ENCODE data around the gene MANF. TPM values are rescaled to one million over a fixed set of nuclear protein-coding genes. Genes with fewer than 3 reads are reported as not detected.

The MANF gene
- total and polyA plus RNA-seq, 2 experiments from 2014 or later: 48.7 to 92.7 TPM

DNA sequence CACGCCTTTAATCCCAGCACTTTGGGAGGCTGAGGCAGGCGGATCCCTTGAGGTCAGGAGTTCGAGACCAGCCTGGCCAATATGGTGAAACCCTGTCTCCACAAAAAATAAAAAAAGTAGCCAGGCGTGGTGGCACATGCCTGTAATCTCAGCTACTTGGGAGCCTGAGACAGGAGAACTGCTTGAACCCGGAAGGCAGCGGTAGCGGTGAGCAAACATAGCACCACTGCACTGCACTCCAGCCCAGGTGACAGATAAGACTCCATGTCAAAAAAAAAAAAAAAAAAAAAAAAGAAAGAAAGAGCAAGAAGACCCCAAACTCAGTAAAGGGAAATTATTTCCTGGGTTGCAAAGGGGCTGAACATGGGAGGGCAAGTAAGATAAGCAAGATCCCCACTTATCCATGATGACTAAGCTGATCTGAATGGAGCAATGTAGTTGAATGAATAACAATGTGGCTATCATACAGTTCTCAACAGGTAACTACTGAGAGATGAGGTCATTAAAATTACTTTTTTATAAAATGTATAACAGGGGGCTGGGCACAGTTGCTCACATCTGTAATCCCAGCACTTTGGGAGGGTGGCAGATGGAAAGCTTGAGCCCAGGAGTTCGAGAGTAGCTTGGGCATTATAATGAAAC, 52.0 kb downstream of the MANF start (continued):
- TF ChIP-seq, protein P1, sequence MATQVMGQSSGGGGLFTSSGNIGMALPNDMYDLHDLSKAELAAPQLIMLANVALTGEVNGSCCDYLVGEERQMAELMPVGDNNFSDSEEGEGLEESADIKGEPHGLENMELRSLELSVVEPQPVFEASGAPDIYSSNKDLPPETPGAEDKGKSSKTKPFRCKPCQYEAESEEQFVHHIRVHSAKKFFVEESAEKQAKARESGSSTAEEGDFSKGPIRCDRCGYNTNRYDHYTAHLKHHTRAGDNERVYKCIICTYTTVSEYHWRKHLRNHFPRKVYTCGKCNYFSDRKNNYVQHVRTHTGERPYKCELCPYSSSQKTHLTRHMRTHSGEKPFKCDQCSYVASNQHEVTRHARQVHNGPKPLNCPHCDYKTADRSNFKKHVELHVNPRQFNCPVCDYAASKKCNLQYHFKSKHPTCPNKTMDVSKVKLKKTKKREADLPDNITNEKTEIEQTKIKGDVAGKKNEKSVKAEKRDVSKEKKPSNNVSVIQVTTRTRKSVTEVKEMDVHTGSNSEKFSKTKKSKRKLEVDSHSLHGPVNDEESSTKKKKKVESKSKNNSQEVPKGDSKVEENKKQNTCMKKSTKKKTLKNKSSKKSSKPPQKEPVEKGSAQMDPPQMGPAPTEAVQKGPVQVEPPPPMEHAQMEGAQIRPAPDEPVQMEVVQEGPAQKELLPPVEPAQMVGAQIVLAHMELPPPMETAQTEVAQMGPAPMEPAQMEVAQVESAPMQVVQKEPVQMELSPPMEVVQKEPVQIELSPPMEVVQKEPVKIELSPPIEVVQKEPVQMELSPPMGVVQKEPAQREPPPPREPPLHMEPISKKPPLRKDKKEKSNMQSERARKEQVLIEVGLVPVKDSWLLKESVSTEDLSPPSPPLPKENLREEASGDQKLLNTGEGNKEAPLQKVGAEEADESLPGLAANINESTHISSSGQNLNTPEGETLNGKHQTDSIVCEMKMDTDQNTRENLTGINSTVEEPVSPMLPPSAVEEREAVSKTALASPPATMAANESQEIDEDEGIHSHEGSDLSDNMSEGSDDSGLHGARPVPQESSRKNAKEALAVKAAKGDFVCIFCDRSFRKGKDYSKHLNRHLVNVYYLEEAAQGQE (IDR thresholded peaks at IDR 0.05; ENCODE audit: unreplicated experiment): no peak
- TF ChIP-seq JUNB (IDR thresholded peaks at IDR 0.05; ENCODE audit: unreplicated experiment): no peak
- TF ChIP-seq EZH2 (IDR thresholded peaks at IDR 0.05; ENCODE audit: low read depth, unreplicated experiment): no peak
- TF ChIP-seq, protein P2, sequence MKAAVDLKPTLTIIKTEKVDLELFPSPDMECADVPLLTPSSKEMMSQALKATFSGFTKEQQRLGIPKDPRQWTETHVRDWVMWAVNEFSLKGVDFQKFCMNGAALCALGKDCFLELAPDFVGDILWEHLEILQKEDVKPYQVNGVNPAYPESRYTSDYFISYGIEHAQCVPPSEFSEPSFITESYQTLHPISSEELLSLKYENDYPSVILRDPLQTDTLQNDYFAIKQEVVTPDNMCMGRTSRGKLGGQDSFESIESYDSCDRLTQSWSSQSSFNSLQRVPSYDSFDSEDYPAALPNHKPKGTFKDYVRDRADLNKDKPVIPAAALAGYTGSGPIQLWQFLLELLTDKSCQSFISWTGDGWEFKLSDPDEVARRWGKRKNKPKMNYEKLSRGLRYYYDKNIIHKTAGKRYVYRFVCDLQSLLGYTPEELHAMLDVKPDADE (IDR thresholded peaks at IDR 0.05): no peak
- TF ChIP-seq POLR2AphosphoS5 (IDR thresholded peaks at IDR 0.05; ENCODE audit: low read depth): no peak
- TF ChIP-seq, protein P3, sequence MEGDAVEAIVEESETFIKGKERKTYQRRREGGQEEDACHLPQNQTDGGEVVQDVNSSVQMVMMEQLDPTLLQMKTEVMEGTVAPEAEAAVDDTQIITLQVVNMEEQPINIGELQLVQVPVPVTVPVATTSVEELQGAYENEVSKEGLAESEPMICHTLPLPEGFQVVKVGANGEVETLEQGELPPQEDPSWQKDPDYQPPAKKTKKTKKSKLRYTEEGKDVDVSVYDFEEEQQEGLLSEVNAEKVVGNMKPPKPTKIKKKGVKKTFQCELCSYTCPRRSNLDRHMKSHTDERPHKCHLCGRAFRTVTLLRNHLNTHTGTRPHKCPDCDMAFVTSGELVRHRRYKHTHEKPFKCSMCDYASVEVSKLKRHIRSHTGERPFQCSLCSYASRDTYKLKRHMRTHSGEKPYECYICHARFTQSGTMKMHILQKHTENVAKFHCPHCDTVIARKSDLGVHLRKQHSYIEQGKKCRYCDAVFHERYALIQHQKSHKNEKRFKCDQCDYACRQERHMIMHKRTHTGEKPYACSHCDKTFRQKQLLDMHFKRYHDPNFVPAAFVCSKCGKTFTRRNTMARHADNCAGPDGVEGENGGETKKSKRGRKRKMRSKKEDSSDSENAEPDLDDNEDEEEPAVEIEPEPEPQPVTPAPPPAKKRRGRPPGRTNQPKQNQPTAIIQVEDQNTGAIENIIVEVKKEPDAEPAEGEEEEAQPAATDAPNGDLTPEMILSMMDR (conservative IDR thresholded peaks at IDR 0.05; ENCODE audit: low read depth in 2 of 2): no peak

Other genes starting within 250 kb of the MANF start
- gene RBM15B, start 6.0 kb downstream of the MANF start, total RNA-seq (2014; rRNA removed; shearing (Covaris generic)): 51.7 and 57.9 TPM in 2 replicates
- 15.9 and 16.3 TPM in 2 replicates for gene RBM15B, start 6.0 kb downstream of the MANF start, polyA plus RNA-seq (2016; fragmentation: Nextera tagmentation; extraction: Ambion mirVana)
- 25.5 and 28.1 TPM in 2 replicates for gene DCAF1, start 114.7 kb downstream of the MANF start, total RNA-seq (2014; rRNA removed; shearing (Covaris generic))
- gene DCAF1, start 114.7 kb downstream of the MANF start, polyA plus RNA-seq (2016; fragmentation: Nextera tagmentation; extraction: Ambion mirVana): 10.8 and 12.5 TPM in 2 replicates
- gene RAD54L2, start 153.4 kb downstream of the MANF start, total RNA-seq (2014; rRNA removed; shearing (Covaris generic)): 27.7 and 29.2 TPM in 2 replicates
- 9.2 and 9.4 TPM in 2 replicates for gene RAD54L2, start 153.4 kb downstream of the MANF start, polyA plus RNA-seq (2016; fragmentation: Nextera tagmentation; extraction: Ambion mirVana)

Data from GM23338 (cell line).